ENCODE data around the gene FKBP15.

- TF ChIP-seq TAF1 (IDR thresholded peaks at IDR 0.05; ENCODE audit: low read depth, low read length) = no peak
- TF ChIP-seq CTCF (IDR thresholded peaks at IDR 0.05; ENCODE audit: control extremely low read depth in 1 of 3, insufficient read depth in 1 of 3, low read depth in 1 of 3, low read length in 3 of 3) = no peak
- no peak for TF ChIP-seq BRCA1 (IDR thresholded peaks at IDR 0.05; ENCODE audit: low read depth, low read length)
- no peak for TF ChIP-seq RFX5 (IDR thresholded peaks at IDR 0.05; ENCODE audit: borderline replicate concordance, low read depth, low read length)
- TF ChIP-seq ATF3 (IDR thresholded peaks at IDR 0.05; ENCODE audit: insufficient read depth, low read depth, low read length) = no peak
- no peak for TF ChIP-seq TEAD4 (IDR thresholded peaks at IDR 0.05; ENCODE audit: low read depth, low read length)
- no peak for TF ChIP-seq EZH2 (IDR thresholded peaks at IDR 0.05; ENCODE audit: low read depth, low read length, severe bottlenecking)
- no peak for TF ChIP-seq FOSL1 (IDR thresholded peaks at IDR 0.05; ENCODE audit: insufficient read depth, low read depth, low read length)
- TF ChIP-seq HDAC6 (IDR thresholded peaks at IDR 0.05; ENCODE audit: low read depth, low read length) = no peak
- no peak for TF ChIP-seq PHF8 (conservative IDR thresholded peaks at IDR 0.05; ENCODE audit: low read depth, low read length)
- no peak for TF ChIP-seq POLR2AphosphoS5 (IDR thresholded peaks at IDR 0.05; ENCODE audit: low read depth, low read length)
These were observed 47.0 kb upstream of the FKBP15 start for GRCh38 chr9:113267911-113268566.

All from H1 (cell line).